SK-N-SH (cell line): ENCODE measurements around the gene SEMA3D.

Source experiments
- CTCF ChIP-seq: fragments of 200-600 bp; sonication (generic); IDR thresholded peaks from 2 replicates; pipeline ENCODE4 v1.6.1; 2017; ENCODE audit warnings: antibody characterized with exemption, mild to moderate bottlenecking, moderate library complexity
- TF ChIP-seq, protein P1 (sequence below): fragments of 150-350 bp; IDR thresholded peaks from 2 replicates; pipeline ENCODE4 v1.6.1; 2016; ENCODE audit warnings: mild to moderate bottlenecking, low read depth, low read length

DNA sequence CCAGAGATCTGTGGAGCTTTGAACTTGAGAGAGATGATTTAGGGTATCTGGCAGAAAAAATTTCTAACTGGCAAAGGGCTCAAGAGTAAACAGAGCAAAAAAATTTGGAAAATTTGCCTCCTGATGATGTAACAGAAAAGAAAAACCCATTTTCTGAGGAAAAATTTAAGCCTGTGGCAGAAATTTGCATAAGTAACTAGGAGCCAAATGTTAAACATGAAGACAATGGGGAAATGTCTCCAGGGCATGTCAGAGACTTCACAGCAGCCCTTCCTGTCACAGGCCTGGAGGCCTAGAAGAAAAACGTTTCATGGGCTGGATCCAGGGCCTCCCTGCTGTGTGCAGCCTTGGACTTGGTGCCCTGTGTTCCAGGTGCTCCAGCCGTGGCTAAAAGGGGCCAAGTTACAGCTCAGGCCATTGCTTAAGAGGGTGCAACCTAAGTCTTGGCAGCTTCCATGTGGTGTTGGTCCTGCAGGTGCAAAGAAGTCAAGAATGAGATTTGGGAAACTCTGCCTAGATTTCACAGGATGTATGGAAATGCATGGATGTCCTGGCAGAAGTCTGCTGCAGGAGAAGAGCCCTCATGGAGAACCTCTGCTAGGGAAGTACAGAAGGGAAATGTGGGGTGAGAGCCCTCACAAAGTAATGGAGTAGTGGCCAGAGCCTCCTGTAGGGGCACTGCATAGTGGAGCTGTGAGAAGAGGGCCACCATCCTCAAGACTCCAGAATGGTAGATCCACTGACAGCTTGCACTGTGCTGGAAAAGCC, 8.1 kb downstream of the SEMA3D start:
- TF ChIP-seq, protein P1, sequence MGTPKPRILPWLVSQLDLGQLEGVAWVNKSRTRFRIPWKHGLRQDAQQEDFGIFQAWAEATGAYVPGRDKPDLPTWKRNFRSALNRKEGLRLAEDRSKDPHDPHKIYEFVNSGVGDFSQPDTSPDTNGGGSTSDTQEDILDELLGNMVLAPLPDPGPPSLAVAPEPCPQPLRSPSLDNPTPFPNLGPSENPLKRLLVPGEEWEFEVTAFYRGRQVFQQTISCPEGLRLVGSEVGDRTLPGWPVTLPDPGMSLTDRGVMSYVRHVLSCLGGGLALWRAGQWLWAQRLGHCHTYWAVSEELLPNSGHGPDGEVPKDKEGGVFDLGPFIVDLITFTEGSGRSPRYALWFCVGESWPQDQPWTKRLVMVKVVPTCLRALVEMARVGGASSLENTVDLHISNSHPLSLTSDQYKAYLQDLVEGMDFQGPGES = no peak
- no peak for TF ChIP-seq CTCF
